Measurements from ENCODE around the gene PTOV1.

Gene PTOV1

DNA sequence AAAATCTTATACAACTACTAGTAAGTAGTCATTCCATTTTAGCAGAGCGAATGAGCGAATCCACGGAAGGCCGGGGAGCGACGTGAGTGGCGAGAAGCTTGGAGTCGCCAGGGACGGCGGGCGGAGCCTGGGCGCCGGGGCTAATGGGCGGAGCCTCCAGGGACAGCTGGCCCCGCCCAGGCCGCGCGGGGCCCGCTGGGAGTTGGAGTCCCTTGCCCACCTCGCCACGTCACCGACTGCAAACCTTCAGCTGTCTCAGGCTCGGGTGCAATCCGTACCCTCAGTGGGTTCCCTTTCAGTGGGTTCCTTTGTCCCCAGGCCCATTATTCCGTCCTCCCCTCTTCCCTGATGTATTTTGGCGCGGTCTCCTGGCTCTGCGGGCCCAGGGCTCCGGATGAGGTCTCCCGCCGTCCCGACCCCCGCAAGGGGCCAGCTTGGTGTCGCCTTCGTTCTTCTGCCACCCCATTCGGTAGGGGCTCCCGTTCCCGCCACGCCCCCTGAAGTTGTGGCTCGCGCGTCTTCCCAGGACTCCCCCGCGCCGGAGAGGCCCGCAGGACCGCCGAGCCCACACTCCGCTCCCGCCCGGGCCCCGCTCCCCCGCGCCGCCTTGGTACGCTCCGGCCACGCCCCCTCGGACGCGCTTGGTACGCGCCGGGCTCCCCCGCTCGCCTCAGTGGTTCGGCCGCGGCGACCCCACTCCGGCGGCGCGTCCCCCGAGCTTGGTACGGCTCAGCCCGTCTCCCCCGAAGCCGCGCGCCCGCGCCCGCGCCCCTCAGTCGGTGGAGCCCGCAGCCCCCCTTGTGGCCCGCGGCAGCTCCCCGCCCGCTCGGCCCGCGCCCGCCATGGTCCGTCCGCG lies at the start of gene PTOV1:
Gene PTOV1 (plus strand): TSS at position 673 of the 856 bp plus-strand sequence.
- peak; percentile 93 for DNase-seq

DNA sequence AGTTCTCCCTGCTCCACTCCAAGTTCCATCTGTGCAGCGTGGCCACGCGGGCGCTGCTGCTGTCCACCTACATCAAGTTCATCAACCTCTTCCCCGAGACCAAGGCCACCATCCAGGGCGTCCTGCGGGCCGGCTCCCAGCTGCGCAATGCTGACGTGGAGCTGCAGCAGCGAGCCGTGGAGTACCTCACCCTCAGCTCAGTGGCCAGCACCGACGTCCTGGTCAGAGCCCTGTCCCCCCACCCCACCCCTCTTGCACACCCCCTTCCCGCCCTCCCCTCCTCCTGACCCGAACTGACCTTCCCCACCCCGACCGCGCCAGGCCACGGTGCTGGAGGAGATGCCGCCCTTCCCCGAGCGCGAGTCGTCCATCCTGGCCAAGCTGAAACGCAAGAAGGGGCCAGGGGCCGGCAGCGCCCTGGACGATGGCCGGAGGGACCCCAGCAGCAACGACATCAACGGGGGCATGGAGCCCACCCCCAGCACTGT lies 49.5 kb upstream of the PTOV1 start:
- no peak for DNase-seq

- peak; percentile 94 for DNase-seq
Observed at GRCh38 chr19:49801966-49802661, 48.8 kb upstream of the PTOV1 start.

GRCh38 chr19:49802836-49803528 lies 48.0 kb upstream of the PTOV1 start:
- no peak for DNase-seq

DNA sequence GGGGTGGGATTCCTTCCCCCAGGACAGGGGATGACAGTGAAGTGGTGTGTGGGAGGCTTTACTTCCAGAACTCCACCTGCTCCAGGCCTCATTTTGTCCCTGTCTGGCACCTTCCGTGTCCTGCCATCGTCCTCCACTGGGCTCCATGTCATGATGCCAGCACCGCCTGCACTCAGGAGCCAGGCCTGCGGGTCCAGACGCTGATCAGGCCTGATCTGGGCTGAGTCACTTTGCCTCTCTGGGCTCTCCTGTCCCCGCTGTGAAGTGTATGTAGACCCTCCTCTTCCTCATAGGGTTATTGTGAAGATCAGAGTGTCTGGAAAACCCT lies 47.5 kb upstream of the PTOV1 start:
- DNase-seq, result no peak

DNA sequence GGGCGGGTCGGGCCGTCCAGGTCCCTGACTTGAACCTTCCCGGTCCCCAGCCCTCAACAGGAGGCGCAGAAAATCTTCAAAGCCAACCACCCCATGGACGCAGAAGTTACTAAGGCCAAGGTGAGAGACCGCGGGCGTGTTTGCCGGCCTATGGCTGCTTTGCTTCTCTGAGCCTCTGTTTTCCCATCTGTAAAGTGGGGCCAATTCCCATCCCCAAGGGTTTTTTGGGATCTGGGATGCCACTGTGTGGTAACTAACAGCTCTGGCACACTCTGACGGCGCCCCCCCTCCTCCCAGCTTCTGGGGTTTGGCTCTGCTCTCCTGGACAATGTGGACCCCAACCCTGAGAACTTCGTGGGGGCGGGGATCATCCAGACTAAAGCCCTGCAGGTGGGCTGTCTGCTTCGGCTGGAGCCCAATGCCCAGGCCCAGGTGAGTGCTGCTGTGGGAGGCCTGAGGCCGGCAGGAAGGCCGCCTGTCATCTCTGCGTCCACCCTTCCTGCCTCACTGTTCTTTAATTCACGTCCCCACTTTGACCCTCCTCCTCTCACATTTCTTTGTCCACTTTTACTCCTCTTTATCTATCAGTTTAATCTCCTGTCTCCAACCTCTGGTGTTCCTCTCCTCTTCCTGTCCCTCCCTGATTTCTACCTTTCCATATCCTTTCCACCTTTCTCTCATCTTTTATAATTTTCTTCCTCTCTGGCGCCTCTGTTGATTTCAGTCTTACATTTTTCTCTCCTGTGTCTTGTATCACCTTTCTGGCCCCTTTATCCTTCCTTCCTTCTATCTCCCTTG lies 44.9 kb upstream of the PTOV1 start:
- DNase-seq, result no peak

DNA sequence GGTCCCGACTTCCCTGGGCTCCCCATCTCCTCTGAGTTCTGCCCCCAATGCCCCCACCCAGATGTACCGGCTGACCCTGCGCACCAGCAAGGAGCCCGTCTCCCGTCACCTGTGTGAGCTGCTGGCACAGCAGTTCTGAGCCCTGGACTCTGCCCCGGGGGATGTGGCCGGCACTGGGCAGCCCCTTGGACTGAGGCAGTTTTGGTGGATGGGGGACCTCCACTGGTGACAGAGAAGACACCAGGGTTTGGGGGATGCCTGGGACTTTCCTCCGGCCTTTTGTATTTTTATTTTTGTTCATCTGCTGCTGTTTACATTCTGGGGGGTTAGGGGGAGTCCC lies 44.4 kb upstream of the PTOV1 start:
- no peak for DNase-seq

- DNase-seq, result no peak
Observed at GRCh38 chr19:49807058-49807903, 43.7 kb upstream of the PTOV1 start.

DNA sequence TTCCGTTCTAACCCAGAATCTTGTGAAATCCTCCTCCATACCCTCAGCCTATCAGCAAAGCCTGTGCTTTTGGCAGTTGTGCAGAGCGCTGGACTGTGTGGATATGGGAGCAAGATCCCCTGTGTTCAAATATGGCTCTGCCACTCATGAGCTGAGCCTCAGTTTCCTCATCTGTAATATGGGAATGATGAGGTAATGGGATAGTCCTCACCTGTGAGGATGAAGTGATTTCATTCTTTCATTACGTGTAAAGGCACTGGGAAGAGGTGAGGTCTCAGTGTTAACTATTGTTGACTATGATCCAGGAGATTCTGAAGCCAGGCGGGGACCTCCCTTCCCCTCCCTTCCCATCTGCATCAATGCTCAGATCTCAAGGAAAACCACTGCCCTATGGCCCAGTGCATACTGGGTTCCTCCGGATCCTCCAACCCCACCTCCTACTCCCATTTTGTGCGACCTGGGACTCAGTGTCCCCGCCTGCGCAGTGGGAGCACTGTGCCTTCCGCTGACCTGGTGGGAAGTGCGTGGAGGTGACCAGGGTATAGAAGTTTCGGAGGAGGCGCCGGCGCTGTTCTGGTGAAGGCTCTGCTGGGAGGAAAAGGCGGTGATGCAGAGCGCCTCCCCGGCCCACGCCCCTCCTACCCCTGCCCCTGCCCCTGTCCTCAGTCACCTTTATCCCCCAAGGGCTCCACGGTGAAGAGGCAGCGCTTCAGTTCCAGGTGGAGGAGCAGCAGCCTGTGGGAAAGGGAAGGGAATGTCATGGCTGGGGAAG lies 42.9 kb upstream of the PTOV1 start:
- DNase-seq, result no peak

DNA sequence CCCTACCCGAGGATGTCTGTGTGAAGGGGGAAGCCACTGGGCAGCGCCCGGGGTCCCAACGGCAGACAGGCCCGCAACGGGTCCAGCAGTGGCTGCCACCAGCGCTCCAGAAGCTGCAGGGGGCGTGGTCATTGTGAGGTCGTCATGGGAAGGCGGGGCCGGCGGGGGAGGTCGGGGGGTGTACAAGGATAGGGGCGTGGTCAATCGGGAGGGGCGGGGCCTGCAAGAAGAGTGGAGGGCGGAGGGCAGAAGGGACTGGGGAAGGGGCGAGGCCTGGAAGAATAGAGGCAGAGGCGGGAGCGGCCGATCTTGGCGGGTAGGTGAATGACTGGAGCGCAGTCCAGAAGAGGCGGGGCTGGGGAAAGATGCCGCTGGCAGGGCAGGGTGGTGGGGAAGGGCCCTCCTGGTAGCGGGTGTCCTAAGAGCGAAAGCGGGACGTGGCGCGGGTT lies 42.2 kb upstream of the PTOV1 start:
- DNase-seq, result peak; percentile 94

DNA sequence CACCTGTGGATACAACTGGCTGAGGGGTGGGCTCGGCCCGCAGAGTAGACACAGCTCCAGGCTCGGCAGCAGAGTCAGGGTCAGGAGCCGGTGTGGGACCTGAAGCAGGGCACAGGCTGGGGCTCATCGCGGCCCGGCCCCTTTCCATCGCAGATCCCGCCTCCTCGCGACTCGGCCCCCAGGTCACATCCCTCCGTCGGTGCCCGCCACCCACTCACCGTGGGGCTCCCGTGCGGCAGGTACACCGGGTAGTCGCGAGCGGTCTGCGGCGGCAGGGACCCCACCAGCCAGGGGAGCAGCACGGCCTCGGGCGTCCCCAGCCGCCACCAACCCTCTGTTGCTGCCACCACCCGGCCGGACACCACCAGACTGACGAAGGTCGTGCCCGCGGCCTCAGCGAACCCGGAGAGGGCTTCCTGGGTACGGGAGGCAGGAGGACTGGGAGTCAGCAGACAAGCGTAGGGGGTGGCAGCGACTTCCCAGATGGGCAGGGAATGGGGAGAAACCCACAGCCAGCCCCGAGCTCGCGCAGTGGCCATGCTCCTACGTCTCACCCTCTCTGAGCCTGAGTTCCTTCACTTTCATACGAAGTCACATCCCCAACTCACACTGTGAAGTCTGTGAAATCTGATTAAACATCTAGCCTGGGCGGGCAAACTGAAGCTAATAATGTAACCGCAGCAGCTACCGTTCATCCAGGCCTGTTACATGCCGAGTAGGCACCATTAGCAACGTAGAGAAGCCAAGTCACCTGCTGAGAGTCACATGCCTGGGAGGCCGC lies 41.6 kb upstream of the PTOV1 start:
- peak; percentile 62 for DNase-seq

DNA sequence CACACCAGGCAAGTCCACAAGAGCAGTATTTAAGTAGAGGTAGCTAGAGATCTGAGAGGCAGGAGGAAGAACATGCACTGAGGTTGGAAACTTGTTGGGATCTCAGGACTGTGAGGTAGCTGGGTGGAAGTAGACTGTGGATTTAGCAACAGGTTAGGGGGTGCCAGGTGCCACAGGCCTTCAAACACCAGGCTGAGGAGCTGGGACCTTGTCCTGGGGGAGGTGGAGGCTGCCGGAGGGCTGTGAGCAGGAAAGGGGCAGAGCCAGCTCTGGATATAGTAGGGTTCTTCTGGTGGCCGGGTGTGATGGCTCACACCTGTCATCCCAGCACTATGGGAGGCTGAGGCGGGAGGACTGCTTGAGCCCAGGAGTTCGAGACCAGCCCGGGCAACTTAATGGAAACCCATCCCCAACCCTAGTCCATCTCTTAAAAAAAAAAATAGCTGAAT lies 41.0 kb upstream of the PTOV1 start:
- no peak for DNase-seq

DNA sequence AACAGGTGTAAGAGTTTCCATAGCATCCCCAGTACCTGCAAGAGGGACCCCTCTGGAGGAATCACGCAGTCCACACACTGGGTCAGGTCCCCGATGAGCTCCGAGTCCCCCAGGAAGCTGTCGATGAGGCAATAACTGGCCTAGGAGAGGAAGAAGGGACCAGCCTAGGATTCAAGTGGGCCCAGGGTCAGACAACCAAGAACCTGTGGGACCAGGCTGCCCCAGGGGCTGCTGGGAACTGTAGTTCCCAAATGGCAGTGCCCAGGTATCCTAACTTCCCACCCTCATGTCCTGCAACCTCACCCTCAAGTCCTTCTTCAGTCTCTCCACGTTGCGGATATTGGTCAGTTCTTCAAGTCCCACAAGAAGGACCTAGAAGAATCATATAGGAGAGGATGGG lies 39.6 kb upstream of the PTOV1 start:
- DNase-seq, result no peak

DNA sequence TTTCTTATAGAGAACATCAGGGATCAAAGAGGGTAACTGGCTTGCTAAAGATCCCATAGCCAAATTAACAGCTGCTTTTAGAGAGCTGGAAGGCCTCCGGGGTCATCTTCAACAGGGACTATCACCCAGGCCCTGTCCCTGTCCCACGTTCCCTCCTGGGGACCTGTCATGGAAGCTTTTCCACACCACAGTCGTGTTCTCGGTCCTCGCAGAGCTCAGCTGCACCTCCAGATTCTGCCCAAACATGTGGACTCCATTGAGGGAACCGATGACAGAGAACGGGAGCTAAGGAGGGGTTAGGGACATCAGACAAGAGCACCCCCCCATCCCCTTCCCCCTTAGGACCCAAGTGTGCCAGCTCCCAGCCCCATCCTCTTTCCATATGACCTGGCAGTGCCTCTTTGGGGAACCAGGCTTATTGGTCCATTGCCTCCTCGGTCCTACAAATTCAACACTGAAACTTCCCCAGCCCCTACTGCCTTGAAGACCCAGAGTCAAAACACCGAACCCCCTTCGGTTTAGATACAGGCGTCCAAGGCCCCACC lies 38.4 kb upstream of the PTOV1 start:
- no peak for DNase-seq

- peak; percentile 99 for DNase-seq
Observed at GRCh38 chr19:49812997-49813861, 37.7 kb upstream of the PTOV1 start, which contains the start of gene FUZ. Gene FUZ (minus strand): TSS chr19:49813292. CDS start chr19:49813106, 186 bp downstream.

DNA sequence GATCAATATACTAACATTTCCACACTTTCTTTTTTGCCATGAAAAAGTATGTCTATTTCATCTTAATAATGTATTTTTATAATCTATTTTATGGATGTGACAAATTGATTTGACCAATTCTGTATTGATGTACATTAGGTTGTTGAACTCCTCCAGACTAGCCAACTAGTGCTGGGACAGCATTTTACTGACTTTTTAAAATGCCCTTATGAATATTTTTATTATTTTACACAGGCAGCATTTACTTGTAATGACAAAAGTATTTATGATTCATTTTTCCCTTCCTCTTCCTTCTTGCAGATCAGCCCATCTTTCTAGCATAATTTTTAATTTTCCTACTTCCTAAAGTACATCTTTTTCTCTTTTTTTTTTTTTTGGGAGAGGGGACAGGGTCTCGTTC lies 36.9 kb upstream of the PTOV1 start:
- DNase-seq, result no peak

- DNase-seq, result no peak
Observed at GRCh38 chr19:49816590-49816989, 34.4 kb upstream of the PTOV1 start.

- DNase-seq, result peak; percentile 93
Observed at GRCh38 chr19:49817964-49818648, 32.9 kb upstream of the PTOV1 start, which contains the start of gene MED25. Gene MED25 (plus strand): TSS chr19:49818289. CDS start chr19:49818342, 53 bp downstream.
